GM06990 (cell line): Measurements from ENCODE around the gene SGK2.

Source experiments
- DNase-seq: peaks from one replicate; pipeline ENCODE4 v3.0.0-alpha.2; 2011; ENCODE audit not compliant: insufficient read length; ENCODE audit errors: extremely low read depth
- H3K27me3 ChIP-seq: replicated peaks from 2 replicates; pipeline ENCODE4 v1.6.0; 2011; ENCODE audit warnings: low read length; ENCODE audit not compliant: control insufficient read depth, insufficient read depth
- H3K36me3 ChIP-seq: 2 replicates; pipeline ENCODE4 v1.5.1; 2011; ENCODE audit warnings: low read length; ENCODE audit not compliant: control insufficient read depth, insufficient read depth
- H3K4me3 ChIP-seq: replicated peaks from 2 replicates; pipeline ENCODE4 v1.5.1; 2011; ENCODE audit warnings: low read depth, mild to moderate bottlenecking, control low read depth, low read length
- TF ChIP-seq, protein P1 (sequence below): IDR thresholded peaks from 2 replicates; pipeline ENCODE4 v1.5.1; 2011; ENCODE audit warnings: low read length, control low read depth, mild to moderate bottlenecking, inconsistent platforms; ENCODE audit not compliant: insufficient read depth, poor library complexity, severe bottlenecking

The SGK2 gene

DNA sequence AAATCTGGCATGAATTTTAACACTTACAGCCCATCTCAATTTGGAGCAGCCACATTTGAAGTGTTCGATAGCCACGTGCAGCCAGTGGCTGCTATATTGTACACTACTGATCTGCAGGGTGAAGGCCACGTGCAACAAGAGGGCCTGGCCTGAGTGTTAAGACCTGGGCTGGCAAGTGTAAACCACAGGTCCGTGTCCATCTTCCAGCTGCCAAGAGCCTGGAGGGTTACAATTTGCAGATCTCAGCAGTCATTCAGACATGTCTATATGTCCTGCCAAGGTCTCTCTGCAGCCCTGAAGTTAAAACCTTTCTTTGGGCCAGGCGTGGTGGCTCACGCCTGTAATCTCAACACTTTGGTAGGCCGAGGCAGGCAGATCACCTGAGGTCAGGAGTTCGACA is 14.1 kb downstream of the SGK2 start:
- H3K27me3 ChIP-seq: no peaks in the 10 kb centered on the region
- no peak overlapping the region for H3K4me3 ChIP-seq
- TF ChIP-seq, protein P1, sequence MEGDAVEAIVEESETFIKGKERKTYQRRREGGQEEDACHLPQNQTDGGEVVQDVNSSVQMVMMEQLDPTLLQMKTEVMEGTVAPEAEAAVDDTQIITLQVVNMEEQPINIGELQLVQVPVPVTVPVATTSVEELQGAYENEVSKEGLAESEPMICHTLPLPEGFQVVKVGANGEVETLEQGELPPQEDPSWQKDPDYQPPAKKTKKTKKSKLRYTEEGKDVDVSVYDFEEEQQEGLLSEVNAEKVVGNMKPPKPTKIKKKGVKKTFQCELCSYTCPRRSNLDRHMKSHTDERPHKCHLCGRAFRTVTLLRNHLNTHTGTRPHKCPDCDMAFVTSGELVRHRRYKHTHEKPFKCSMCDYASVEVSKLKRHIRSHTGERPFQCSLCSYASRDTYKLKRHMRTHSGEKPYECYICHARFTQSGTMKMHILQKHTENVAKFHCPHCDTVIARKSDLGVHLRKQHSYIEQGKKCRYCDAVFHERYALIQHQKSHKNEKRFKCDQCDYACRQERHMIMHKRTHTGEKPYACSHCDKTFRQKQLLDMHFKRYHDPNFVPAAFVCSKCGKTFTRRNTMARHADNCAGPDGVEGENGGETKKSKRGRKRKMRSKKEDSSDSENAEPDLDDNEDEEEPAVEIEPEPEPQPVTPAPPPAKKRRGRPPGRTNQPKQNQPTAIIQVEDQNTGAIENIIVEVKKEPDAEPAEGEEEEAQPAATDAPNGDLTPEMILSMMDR: no peak
- no peaks in the 10 kb centered on the region for H3K36me3 ChIP-seq
- no peak for DNase-seq

DNA sequence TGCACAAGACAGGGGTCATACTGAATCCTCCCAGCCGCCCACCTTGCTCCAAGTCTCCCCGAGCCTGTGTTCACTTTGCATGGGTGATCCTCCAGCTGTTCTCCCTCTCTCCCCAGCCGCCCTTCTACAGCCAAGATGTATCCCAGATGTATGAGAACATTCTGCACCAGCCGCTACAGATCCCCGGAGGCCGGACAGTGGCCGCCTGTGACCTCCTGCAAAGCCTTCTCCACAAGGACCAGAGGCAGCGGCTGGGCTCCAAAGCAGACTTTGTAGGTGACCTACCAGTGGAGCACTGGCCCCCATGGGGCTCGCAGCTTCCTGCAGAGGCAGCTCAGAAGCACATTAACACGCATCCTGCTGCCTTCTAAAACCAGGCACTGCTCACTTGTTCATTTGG is 17.3 kb downstream of the SGK2 start:
- DNase-seq: no peak
- Histone ChIP-seq H3K36me3 (no peaks in the 10 kb centered on the region), H3K27me3 (no peaks in the 10 kb centered on the region)

DNA sequence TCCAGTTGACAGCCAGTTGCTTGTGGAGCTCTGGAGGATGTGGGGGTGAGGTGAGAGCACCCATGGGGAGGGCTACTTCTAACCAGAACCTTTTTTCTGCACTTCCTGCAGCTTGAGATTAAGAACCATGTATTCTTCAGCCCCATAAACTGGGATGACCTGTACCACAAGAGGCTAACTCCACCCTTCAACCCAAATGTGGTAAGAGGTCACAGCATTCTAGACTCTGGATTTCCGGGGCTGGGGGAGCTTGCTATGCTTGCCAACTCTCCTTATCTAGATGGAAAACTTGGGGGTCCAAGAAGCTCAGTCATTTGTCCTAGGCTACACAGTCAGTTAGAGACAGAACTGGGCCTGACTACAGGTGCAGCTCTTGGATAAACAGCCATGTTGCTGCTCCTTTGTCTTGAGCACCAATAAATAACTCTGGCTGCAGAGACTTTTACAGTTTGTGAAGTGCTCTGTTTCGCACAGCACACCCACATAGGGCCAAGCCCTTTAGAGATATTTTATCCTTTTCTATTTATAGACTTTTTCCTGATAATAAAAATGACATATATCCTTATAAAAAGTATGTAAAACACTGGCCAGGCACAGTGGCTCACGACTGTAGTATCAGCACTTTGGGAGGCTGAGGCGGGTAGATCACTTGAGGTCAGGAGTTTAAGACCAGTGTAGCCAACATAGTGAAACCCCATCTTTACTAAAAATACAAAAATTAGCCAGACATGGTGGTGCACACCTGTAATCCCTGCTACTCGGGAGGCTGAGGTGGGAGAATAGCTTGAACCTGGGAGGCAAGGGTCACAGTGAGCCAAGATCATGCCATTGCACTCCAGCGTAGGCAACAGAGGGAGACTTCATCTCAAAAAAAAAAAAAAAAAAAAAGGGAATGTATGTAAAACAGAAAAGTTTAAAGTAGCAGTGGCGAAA is 21.3 kb downstream of the SGK2 start:
- Histone ChIP-seq H3K4me3 (no peak overlapping the region), H3K27me3 (no peaks in the 10 kb centered on the region), H3K36me3 (no peaks in the 10 kb centered on the region)
- TF ChIP-seq, protein P1: no peak
- no peak for DNase-seq

More for the DNA sequence above, 17.3 kb downstream of the SGK2 start:
- TF ChIP-seq, protein P1: no peak
- H3K4me3 ChIP-seq: no peak overlapping the region

DNA sequence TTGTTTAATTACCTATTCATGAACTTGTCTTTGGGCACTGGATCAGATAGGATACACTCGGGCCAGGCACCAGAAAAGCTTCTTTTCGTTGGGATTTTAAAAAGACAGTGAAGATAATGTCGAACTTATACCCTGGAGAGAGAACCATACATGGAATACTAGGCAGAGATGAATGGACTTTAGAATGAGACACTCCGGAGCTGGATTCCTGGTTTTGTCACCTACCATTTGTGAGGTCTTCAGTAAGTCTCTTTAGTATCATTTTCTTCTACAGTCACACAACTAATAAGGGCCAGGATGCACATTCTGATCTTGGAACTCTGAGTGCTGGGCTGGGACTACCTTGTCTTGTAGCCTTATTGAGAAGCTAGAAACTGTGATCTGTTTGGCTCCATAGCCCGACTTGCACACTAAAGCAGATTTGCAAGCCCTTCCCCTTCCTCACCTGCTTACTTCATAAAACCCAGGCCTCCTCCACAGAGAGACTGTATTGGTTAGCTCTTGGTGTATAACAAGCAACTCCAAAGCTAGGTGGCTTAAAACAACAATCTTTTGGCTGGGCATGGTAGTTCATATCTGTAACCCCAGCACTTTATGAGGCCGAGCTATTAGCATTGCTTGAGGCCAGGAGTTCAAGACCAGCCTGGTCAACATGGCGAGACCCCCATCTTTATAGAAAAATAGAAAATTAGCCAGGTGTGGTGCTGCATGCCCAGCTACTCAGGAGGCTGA is 24.5 kb downstream of the SGK2 start:
- TF ChIP-seq, protein P1: no peak
- no peak for DNase-seq
- no peaks in the 10 kb centered on the region for H3K36me3 ChIP-seq
- no peaks in the 10 kb centered on the region for H3K27me3 ChIP-seq
- no peak overlapping the region for H3K4me3 ChIP-seq

DNA sequence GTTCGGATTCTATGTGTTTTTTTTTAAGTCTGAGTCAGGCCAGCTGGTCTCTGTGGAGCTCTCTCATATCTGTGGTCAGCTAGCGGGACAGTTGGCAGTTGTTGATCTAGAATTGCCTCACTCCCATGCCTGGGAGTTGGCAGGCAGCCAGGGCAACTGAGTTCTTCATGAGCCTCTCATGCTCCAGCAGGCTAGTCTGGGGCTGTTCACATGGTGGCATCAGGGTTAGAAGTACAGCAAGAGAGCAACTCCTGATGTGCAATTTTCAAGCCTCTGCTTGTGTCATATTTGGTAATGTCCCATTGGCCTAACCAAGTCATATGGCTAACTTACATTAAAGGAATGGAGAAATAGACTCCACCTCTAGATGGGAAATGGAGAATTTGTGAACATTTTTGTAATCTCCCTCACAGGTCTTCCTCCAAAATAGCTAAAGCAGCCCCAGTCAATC is 25.2 kb downstream of the SGK2 start:
- TF ChIP-seq, protein P1: no peak
- H3K27me3 ChIP-seq: no peaks in the 10 kb centered on the region
- no peaks in the 10 kb centered on the region for H3K36me3 ChIP-seq
- no peak overlapping the region for H3K4me3 ChIP-seq
- DNase-seq: no peak
